ENCODE results near the gene ADGRG7.

DNA sequence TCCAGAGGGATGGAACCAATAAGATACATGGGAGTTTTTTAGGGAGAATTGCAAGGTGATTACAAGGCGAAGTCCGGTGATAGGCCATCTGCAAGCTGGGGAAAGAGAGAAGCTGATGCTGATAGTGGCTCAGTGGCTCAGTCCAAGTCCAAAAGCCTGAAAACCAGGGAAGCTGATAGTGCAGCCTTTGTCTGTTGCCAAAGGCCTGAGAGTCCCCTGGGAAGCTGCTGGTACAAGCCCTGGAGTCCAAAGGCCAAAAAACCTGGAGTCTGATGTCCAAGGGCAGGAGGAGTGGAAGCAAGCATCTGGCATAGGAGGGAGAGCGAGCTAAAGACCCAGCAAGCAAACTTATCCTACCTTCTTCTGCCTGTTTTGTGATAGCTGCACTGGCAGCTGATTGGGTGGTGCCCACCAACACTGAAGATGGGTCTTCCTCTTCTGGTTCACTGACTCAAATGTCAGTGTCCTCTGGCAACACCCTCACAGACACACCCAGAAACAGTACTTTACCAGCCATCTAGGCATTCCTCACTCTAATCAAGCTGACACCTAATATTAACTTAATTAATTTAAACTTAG, 116.6 kb downstream of the ADGRG7 start:
- TF ChIP-seq POLR2A (IDR thresholded peaks at IDR 0.05) (no peak), POLR2AphosphoS5 (IDR thresholded peaks at IDR 0.05) (no peak)

All from spleen (tissue), 3 donors.